Naive thymus-derived CD8-positive, alpha-beta T cell (primary cell): Measurements from ENCODE around the gene ASXL1. TPM values are rescaled to one million over a fixed set of nuclear protein-coding genes. Genes with fewer than 3 reads are reported as not detected.

Experiments
- ATAC-seq, 2 donors: fragments of 150-1000 bp; cut with Tn5 transposase in 1 of 2; sonication (Bioruptor Pico), chemical (Tn5 transposase) in 1 of 2; 1 replicate in 1 of 2; 2 replicates in 1 of 2; pipeline ENCODE4 v1.10.0; 2021; ENCODE audit warnings: mild to moderate bottlenecking in 2 of 2, moderate library complexity in 2 of 2
- POLR2A ChIA-PET: fragments of 350-600 bp; sonication (Branson Sonifier 250); formaldehyde crosslinking; loops from one replicate; lab custom pipeline; 2021; ENCODE audit warnings: antibody characterized with exemption; lab: Charles Lee
- DNase-seq, 10 donors: peaks; one replicate each; pipeline versions ENCODE4 v3.0.0 to v3.0.0-alpha.2; 2020 to 2022
- H3K27ac Mint-ChIP-seq, 10 donors: one replicate each; pipeline ENCODE4 v1.8.0; 2020 to 2022; ENCODE audit warnings: mild to moderate bottlenecking in 10 of 10, mixed read lengths in 10 of 10, moderate library complexity in 4 of 10, inconsistent platforms in 1 of 10
- H3K27me3 Mint-ChIP-seq, 5 donors: one replicate each; pipeline ENCODE4 v1.8.0; 2021 to 2022; ENCODE audit warnings: mixed read lengths in 5 of 5
- H3K36me3 Mint-ChIP-seq, 3 donors: one replicate each; pipeline ENCODE4 v1.8.0; 2020 to 2022; ENCODE audit warnings: mixed read lengths in 3 of 3, mild to moderate bottlenecking in 2 of 3, inconsistent platforms in 1 of 3
- H3K4me1 Mint-ChIP-seq, 4 donors: one replicate each; pipeline ENCODE4 v1.8.0; 2021 to 2022; ENCODE audit warnings: mixed read lengths in 4 of 4
- H3K4me3 Mint-ChIP-seq, 10 donors: one replicate each; pipeline ENCODE4 v1.8.0; 2020 to 2022; ENCODE audit warnings: mild to moderate bottlenecking in 10 of 10, mixed read lengths in 10 of 10, moderate library complexity in 6 of 10, inconsistent platforms in 1 of 10
- H3K9me3 Mint-ChIP-seq, 9 donors: one replicate each; pipeline ENCODE4 v1.8.0; 2020 to 2022; ENCODE audit warnings: mixed read lengths in 9 of 9, mild to moderate bottlenecking in 3 of 9, inconsistent platforms in 1 of 9, moderate library complexity in 1 of 9
- polyA plus RNA-seq, 3 donors: library from polyadenylated mRNA; unstranded; fragments of 300-500 nt; fragmentation: Illumina TruSeq; gene quantifications; one replicate each; pipeline ENCODE4 v1.2.3, GENCODE V29; 2021
- total RNA-seq, 8 experiments: library from RNA in 2 of 8; stranded (reverse) in 2 of 8; gene quantifications; one replicate each; pipeline ENCODE4 v1.2.3 and lab custom pipeline; 2021 to 2026

Gene ASXL1
- total and polyA plus RNA-seq, 5 experiments from 2014 or later: 15.2 to 149 (median 20.1) TPM

- H3K36me3 Mint-ChIP-seq: no peaks in the 10 kb centered on the region
- H3K9me3 Mint-ChIP-seq: no peaks in the 10 kb centered on the region
- DNase-seq (no peak), ATAC-seq (peak in 1 of 2 donors; percentile 0)
- peak overlapping the region; percentile 87 to 98 (median 96) for H3K4me3 Mint-ChIP-seq
- peaks cover 15 to 47% (median 40%) of the 10 kb centered on the region in 4 donors for H3K4me1 Mint-ChIP-seq
- H3K27ac Mint-ChIP-seq: peak overlapping the region; percentile 94 to 100 (median 99)
- POLR2A ChIA-PET: interaction anchor here (0.5 to 3.5 kb wide), 21 partner anchors 8 to 1042 kb away, joined by 3 to 34 read pairs (median 4); no protein-coding TSS in a partner anchor
- H3K27me3 Mint-ChIP-seq: no peaks in the 10 kb centered on the region
Measured at GRCh38 chr20:32357375-32357868, 709 bp upstream of the ASXL1 start.

DNA sequence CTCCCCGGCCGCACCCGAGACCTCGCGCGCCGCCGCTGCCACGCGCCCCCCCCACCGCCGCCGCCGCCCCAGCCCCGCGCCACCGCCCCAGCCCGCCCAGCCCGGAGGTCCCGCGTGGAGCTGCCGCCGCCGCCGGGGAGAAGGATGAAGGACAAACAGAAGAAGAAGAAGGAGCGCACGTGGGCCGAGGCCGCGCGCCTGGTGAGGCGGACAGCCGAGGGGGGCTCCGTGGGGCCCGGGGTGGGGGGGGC lies 426 bp downstream of the ASXL1 start:
- Mint-ChIP-seq H3K36me3 (no peaks in the 10 kb centered on the region), H3K27me3 (no peaks in the 10 kb centered on the region), H3K27ac (peak overlapping the region in 3 of 10 donors; percentile 94 to 99 (median 97)), H3K9me3 (no peaks in the 10 kb centered on the region), H3K4me1 (peaks cover 21 to 58% (median 52%) of the 10 kb centered on the region in 4 donors), H3K4me3 (peak overlapping the region in 2 of 10 donors; percentile 20 to 87)
- ATAC-seq (no peak), DNase-seq (no peak)
- POLR2A ChIA-PET: interaction anchor here (0.9 to 3.5 kb wide), 10 partner anchors 9 to 404 kb away, joined by 3 to 34 read pairs (median 5); no protein-coding TSS in a partner anchor

- Mint-ChIP-seq H3K36me3 (no peaks in the 10 kb centered on the region), H3K27ac (peak overlapping the region; percentile 83 to 94 (median 91)), H3K4me1 (peaks cover 23 to 63% (median 56%) of the 10 kb centered on the region in 4 donors), H3K9me3 (no peaks in the 10 kb centered on the region), H3K27me3 (no peaks in the 10 kb centered on the region), H3K4me3 (peak overlapping the region; percentile 82 to 95 (median 92))
- ATAC-seq (peak; percentile 27 to 29), DNase-seq (peak; percentile 45 to 85 (median 70))
- POLR2A ChIA-PET: interaction anchor here (0.5 to 3.5 kb wide), 23 partner anchors 8 to 404 kb away, joined by 3 to 34 read pairs (median 4); no protein-coding TSS in a partner anchor
Measured at GRCh38 chr20:32358883-32359632, 927 bp downstream of the ASXL1 start.

DNA sequence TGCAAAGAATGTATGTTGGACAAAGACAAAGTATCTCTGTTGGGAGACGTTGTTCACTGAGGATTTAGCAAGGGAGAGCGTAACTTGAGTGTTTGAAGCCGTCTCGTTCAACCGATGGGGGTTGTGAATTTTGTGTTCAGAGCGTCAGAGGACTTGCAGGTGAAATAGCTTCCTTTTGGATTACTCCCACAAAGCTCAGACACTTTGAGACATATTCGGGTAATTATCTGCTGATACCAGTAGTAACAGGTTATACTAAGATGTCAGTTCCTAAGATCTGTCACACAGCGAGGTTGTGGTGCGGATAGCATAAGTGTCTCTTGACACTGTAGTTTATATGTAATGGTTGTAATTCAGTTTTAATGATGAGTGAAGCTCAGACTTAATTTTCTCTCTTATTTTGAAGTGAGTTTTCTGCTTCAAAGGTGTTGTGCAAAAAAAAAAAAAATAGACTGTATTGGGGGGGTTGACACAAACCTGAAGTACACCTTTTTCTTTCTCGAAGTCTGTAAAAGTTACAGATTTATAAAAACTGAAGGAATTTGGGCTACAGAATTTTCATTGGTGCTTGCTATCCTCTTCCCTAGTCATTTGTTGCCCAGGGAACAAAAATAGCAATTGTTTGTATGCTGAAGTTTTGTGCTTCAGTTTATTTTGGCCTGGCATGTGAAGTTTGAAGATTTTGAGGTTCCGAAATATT lies 1.7 kb downstream of the ASXL1 start:
- Mint-ChIP-seq H3K4me3 (peak overlapping the region; percentile 82 to 95 (median 92)), H3K27ac (peak overlapping the region; percentile 83 to 94 (median 91)), H3K4me1 (peaks cover 27 to 69% (median 61%) of the 10 kb centered on the region in 4 donors), H3K27me3 (no peaks in the 10 kb centered on the region), H3K36me3 (no peaks in the 10 kb centered on the region), H3K9me3 (no peaks in the 10 kb centered on the region)
- peak in 1 of 2 donors; percentile 11 for ATAC-seq
- DNase-seq: peak in 4 of 10 donors; percentile 14 to 46 (median 43)
- POLR2A ChIA-PET: interaction anchor here (0.5 to 3.5 kb wide), 18 partner anchors 8 to 176 kb away, joined by 3 to 34 read pairs (median 4); no protein-coding TSS in a partner anchor

- H3K9me3 Mint-ChIP-seq: no peaks in the 10 kb centered on the region
- H3K27ac Mint-ChIP-seq: peak overlapping the region; percentile 83 to 94 (median 91)
- peak overlapping the region; percentile 82 to 95 (median 92) for H3K4me3 Mint-ChIP-seq
- DNase-seq: no peak
- no peaks in the 10 kb centered on the region for H3K36me3 Mint-ChIP-seq
- POLR2A ChIA-PET: interaction anchor here (1.2 to 3.5 kb wide), 8 partner anchors 8 to 175 kb away, joined by 3 to 34 read pairs (median 8); no protein-coding TSS in a partner anchor
- H3K4me1 Mint-ChIP-seq: peaks cover 31 to 71% (median 66%) of the 10 kb centered on the region in 4 donors
- ATAC-seq: no peak
- H3K27me3 Mint-ChIP-seq: no peaks in the 10 kb centered on the region
Measured at GRCh38 chr20:32360333-32360634, 2.2 kb downstream of the ASXL1 start.

- Mint-ChIP-seq H3K27me3 (no peaks in the 10 kb centered on the region), H3K4me1 (peaks cover 49 to 87% (median 82%) of the 10 kb centered on the region in 4 donors), H3K4me3 (peak overlapping the region in 9 of 10 donors; percentile 20 to 95 (median 63)), H3K27ac (peak overlapping the region; percentile 13 to 92 (median 81)), H3K36me3 (peaks cover 0 to 17% (median 0%) of the 10 kb centered on the region in 3 donors), H3K9me3 (no peaks in the 10 kb centered on the region)
- no peak for DNase-seq
- POLR2A ChIA-PET: interaction anchor here (0.5 to 0.6 kb wide), 2 partner anchors 122 to 141 kb away, joined by 3 to 5 read pairs; no protein-coding TSS in a partner anchor
- no peak for ATAC-seq
Measured at GRCh38 chr20:32362901-32363364, 4.8 kb downstream of the ASXL1 start.

- Mint-ChIP-seq H3K4me3 (peak overlapping the region in 9 of 10 donors; percentile 4 to 95 (median 35)), H3K27me3 (no peaks in the 10 kb centered on the region), H3K9me3 (no peaks in the 10 kb centered on the region), H3K27ac (peak overlapping the region in 9 of 10 donors; percentile 64 to 91 (median 82)), H3K36me3 (peaks cover 0 to 22% (median 0%) of the 10 kb centered on the region in 3 donors), H3K4me1 (peaks cover 49 to 91% (median 88%) of the 10 kb centered on the region in 4 donors)
- ATAC-seq (no peak), DNase-seq (no peak)
- POLR2A ChIA-PET: interaction anchor here (0.5 to 0.6 kb wide), 2 partner anchors 122 to 140 kb away, joined by 3 to 5 read pairs; no protein-coding TSS in a partner anchor
Measured at GRCh38 chr20:32363492-32363891, 5.4 kb downstream of the ASXL1 start.

- Mint-ChIP-seq H3K27me3 (no peaks in the 10 kb centered on the region), H3K36me3 (peaks cover 0 to 29% (median 0%) of the 10 kb centered on the region in 3 donors), H3K9me3 (no peaks in the 10 kb centered on the region), H3K27ac (peak overlapping the region in 9 of 10 donors; percentile 4 to 89 (median 45)), H3K4me3 (peak overlapping the region in 9 of 10 donors; percentile 3 to 95 (median 23)), H3K4me1 (peaks cover 45 to 91% (median 86%) of the 10 kb centered on the region in 4 donors)
- POLR2A ChIA-PET: interaction anchor here (0.9 to 1.5 kb wide), 2 partner anchors 16 to 146 kb away, joined by 3 read pairs; no protein-coding TSS in a partner anchor
- no peak for DNase-seq
- no peak for ATAC-seq
Measured at GRCh38 chr20:32364554-32365208, 6.5 kb downstream of the ASXL1 start.

DNA sequence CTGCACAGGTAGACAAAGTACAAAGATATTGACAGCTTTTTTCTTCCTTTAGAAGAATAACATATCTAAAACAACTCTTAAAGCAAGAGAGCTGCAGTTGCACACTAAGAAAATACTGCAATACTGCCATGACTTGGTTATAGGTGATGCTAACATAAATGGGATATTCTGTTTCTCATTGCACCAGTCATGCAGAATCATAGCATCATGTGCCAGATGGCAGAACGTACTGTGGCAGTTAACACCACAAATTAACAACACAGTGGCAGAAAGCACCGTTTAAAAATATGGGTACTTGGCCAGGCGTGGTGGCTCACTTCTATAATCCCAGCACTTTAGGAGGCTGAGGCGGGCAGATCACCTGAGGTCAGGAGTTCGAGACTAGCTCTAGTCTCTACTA lies 7.4 kb downstream of the ASXL1 start:
- H3K36me3 Mint-ChIP-seq: peaks cover 0 to 38% (median 0%) of the 10 kb centered on the region in 3 donors
- POLR2A ChIA-PET: interaction anchor here (1.5 kb wide), 1 partner anchor 145 kb away, joined by 3 read pairs; no protein-coding TSS in a partner anchor
- H3K27me3 Mint-ChIP-seq: no peaks in the 10 kb centered on the region
- peak overlapping the region in 4 of 10 donors; percentile 10 to 95 (median 31) for H3K4me3 Mint-ChIP-seq
- peak overlapping the region in 7 of 10 donors; percentile 2 to 89 (median 45) for H3K27ac Mint-ChIP-seq
- peaks cover 39 to 82% (median 77%) of the 10 kb centered on the region in 4 donors for H3K4me1 Mint-ChIP-seq
- DNase-seq (no peak), ATAC-seq (no peak)
- no peaks in the 10 kb centered on the region for H3K9me3 Mint-ChIP-seq

- Mint-ChIP-seq H3K4me1 (peaks cover 38 to 75% (median 70%) of the 10 kb centered on the region in 4 donors), H3K27ac (peak overlapping the region in 9 of 10 donors; percentile 11 to 89 (median 39)), H3K4me3 (peak overlapping the region in 5 of 10 donors; percentile 1 to 16 (median 15)), H3K27me3 (no peaks in the 10 kb centered on the region), H3K36me3 (peaks cover 0 to 44% (median 0%) of the 10 kb centered on the region in 3 donors), H3K9me3 (no peaks in the 10 kb centered on the region)
- POLR2A ChIA-PET: no interaction called here
- ATAC-seq (no peak), DNase-seq (no peak)
Measured at GRCh38 chr20:32366380-32366779, 8.2 kb downstream of the ASXL1 start.

DNA sequence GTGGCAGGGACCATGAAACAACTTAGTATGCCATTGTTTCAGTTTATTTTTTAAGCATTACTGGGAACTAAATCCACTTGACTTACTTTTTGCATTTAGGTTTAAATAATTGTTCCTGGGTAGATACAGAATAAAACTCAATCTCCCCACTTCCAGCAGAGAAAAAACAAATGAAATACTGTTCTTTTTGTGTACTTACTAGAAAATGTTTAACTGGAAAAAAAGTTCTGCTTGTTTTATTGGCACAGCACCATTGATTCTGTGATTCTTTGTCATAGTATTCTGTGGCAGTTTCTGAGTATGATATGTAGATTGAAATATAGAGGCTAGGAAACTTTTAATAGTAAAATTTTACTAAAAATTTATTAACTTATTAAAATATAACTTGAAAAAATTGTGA lies 10.2 kb downstream of the ASXL1 start:
- no peak overlapping the region for H3K4me3 Mint-ChIP-seq
- no peak for ATAC-seq
- DNase-seq: no peak
- POLR2A ChIA-PET: interaction anchor here (1.0 kb wide), 1 partner anchor 9 kb away, joined by 5 read pairs; no protein-coding TSS in a partner anchor
- H3K9me3 Mint-ChIP-seq: no peaks in the 10 kb centered on the region
- peaks cover 31 to 56% (median 51%) of the 10 kb centered on the region in 4 donors for H3K4me1 Mint-ChIP-seq
- peak overlapping the region in 5 of 10 donors; percentile 33 to 67 (median 37) for H3K27ac Mint-ChIP-seq
- H3K36me3 Mint-ChIP-seq: peaks cover 0 to 61% (median 0%) of the 10 kb centered on the region in 3 donors
- H3K27me3 Mint-ChIP-seq: no peaks in the 10 kb centered on the region
